Right ventricle myocardium superior (tissue), 1 donor: ENCODE data around the gene CACNG4. TPM values are rescaled to one million over a fixed set of nuclear protein-coding genes. Genes with fewer than 3 reads are reported as not detected.

Experiments used
- ATAC-seq: fragments of 200-7000 bp; cut with Tn5 transposase; one replicate; pipeline ENCODE4 v1.9.1; 2020; ENCODE audit warnings: mild to moderate bottlenecking; ENCODE audit not compliant: poor library complexity
- DNase-seq: peaks from one replicate; pipeline ENCODE4 v3.0.0-alpha.2; 2020
- intact Hi-C: fragments of 100-400 bp; cut with DNase I; formaldehyde crosslinking; loops from one replicate; pipeline ENCODE4 v1.11.2; 2022
- total RNA-seq: library from RNA; stranded (reverse); fragmentation: NEBNext Ultra II Directional; extraction: Animal tissue kit (Norgen Biotek cat#: 25700); gene quantifications from one replicate; pipeline ENCODE4 v1.2.1, GENCODE V29; 2021
- donor health status: DM: no; HTN: yes; CAD: no; lungs with severe emphysema.

The CACNG4 gene
- total RNA-seq, 1 donor from 2014 or later, result not detected

- intact Hi-C loops, result loop anchor here (10.0 kb wide), 1 partner anchor 92 kb away; no protein-coding TSS in a partner anchor
- DNase-seq, result no peak
- ATAC-seq, result no peak
Observed at GRCh38 chr17:66942451-66943264, 21.8 kb upstream of the CACNG4 start.

GRCh38 chr17:66943484-66943883 lies 21.0 kb upstream of the CACNG4 start:
- DNase-seq, result no peak
- intact Hi-C loops, result loop anchor here (10.0 kb wide), 1 partner anchor 91 kb away; no protein-coding TSS in a partner anchor
- no peak for ATAC-seq

- ATAC-seq (no peak), DNase-seq (no peak)
- intact Hi-C loops, result loop anchor here (10.0 kb wide), 1 partner anchor 90 kb away; no protein-coding TSS in a partner anchor
Observed at GRCh38 chr17:66944351-66945146, 20.0 kb upstream of the CACNG4 start.

GRCh38 chr17:66945147-66945835 lies 19.2 kb upstream of the CACNG4 start:
- no peak for ATAC-seq
- no peak for DNase-seq
- intact Hi-C loops, result loop anchor here (10.0 kb wide), 1 partner anchor 90 kb away; no protein-coding TSS in a partner anchor

DNA sequence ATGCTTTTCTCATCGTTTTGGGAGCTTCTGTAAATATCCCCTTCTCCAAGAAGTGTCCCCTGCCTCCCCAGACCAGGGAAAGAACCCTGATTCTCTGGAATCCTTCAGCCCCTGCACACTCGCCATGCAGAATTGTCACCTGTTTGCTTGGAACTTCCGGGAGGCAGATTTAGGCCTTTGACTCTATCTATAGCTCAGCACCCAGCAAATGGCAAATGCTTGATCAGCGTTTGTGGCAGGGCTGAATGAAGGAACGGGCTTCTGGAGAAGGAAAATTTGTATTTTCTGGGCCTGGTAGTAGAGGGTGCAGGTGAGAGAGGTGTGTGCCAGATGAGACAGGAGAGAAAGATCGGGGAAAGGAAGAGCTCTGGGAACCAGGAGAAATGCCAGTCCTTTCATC lies 18.3 kb upstream of the CACNG4 start:
- intact Hi-C loops, result loop anchor here (10.0 kb wide), 1 partner anchor 89 kb away; no protein-coding TSS in a partner anchor
- ATAC-seq (no peak), DNase-seq (no peak)

GRCh38 chr17:66947311-66947710 lies 17.2 kb upstream of the CACNG4 start:
- ATAC-seq (no peak), DNase-seq (no peak)
- intact Hi-C loops, result loop anchor here (10.0 kb wide), 1 partner anchor 87 kb away; no protein-coding TSS in a partner anchor

- intact Hi-C loops, result loop anchor here (10.0 kb wide), 1 partner anchor 87 kb away; no protein-coding TSS in a partner anchor
- no peak for DNase-seq
- ATAC-seq, result no peak
Observed at GRCh38 chr17:66948061-66948750, 16.3 kb upstream of the CACNG4 start.

DNA sequence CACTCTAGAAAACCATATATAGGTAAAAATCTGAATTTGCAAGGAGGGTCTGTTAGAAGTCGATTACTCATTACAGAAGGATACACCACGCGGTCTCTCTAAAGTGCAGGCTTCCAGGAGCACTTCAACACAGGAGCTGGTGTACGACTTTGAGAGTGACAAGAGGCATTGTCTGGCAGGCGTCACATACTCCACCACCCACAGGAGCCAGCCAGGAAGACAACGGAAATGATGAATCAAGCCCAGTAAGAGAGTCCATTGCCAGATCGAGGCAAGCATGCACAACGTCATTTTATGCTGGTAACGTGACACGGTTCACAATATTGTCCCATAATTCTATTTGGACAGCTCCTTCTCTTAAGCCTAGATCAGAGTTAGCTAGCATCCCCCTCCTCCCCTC lies 15.0 kb upstream of the CACNG4 start:
- intact Hi-C loops, result loop anchor here (10.0 kb wide), 1 partner anchor 85 kb away; no protein-coding TSS in a partner anchor
- no peak for ATAC-seq

GRCh38 chr17:66950325-66950724 lies 14.2 kb upstream of the CACNG4 start:
- intact Hi-C loops, result no loop called here

More for the DNA sequence above, 15.0 kb upstream of the CACNG4 start:
- DNase-seq, result no peak

DNA sequence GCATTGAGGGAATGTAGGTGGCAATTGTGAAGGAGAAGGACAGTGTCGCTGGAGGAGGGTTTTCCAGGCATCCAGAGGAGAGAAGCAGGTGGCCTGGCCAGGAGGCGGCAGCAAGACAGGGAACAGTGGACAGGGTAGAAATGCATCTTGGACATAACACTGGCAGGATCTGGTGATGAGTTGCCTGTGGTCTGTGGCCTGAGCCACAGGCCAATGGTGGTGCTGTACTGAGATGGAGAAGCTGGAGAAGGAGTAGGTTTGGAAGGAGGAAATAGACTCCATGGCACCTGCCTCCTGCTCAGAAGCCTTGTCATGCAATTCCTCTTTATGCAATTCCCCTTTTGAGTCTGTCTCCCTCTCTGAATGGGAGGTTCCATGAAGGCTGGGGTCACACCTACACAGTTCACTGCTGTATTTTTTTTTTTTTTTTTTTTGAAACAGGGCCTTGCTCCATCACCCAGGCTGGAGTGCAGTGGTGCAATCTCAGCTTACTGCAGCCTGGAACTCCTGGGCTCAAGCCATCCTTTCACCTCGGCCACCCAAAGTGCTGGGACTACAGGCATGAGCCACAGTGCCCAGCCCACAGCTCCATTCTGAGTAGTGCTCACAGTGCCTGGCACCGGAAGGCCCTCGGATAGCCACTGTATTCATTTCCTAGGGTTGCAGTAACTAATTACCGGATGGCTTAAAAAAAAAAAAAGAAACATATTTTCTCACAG lies 13.5 kb upstream of the CACNG4 start:
- ATAC-seq, result no peak
- intact Hi-C loops, result no loop called here
- DNase-seq, result no peak

More at GRCh38 chr17:66950325-66950724, 14.2 kb upstream of the CACNG4 start:
- no peak for DNase-seq
- ATAC-seq, result no peak

GRCh38 chr17:66951605-66951953 lies 12.9 kb upstream of the CACNG4 start:
- intact Hi-C loops, result no loop called here
- DNase-seq (no peak), ATAC-seq (no peak)

DNA sequence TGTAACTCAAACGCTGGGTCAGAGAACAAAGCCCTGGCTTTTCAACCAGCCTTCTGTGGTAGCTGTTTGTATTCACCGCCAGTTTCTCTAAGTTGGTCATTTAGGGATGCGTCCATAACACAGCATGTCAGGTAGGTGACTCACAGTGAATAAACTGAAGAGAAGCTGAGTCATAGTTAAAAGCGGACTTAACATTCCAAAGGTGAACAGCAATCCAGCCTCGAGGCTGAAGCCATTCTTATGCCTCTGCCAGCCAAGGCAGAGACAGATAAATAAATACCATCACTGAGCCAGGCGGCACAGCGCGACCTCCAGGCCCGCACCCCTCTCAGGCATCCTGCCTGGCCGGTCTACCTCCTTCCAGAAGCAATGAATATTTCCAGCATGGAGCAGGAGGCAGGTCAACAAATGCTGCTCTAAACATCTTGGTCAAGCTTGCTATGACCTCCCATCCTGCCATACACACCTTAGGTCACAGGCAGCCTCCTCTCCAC lies 12.4 kb upstream of the CACNG4 start:
- no peak for ATAC-seq

DNA sequence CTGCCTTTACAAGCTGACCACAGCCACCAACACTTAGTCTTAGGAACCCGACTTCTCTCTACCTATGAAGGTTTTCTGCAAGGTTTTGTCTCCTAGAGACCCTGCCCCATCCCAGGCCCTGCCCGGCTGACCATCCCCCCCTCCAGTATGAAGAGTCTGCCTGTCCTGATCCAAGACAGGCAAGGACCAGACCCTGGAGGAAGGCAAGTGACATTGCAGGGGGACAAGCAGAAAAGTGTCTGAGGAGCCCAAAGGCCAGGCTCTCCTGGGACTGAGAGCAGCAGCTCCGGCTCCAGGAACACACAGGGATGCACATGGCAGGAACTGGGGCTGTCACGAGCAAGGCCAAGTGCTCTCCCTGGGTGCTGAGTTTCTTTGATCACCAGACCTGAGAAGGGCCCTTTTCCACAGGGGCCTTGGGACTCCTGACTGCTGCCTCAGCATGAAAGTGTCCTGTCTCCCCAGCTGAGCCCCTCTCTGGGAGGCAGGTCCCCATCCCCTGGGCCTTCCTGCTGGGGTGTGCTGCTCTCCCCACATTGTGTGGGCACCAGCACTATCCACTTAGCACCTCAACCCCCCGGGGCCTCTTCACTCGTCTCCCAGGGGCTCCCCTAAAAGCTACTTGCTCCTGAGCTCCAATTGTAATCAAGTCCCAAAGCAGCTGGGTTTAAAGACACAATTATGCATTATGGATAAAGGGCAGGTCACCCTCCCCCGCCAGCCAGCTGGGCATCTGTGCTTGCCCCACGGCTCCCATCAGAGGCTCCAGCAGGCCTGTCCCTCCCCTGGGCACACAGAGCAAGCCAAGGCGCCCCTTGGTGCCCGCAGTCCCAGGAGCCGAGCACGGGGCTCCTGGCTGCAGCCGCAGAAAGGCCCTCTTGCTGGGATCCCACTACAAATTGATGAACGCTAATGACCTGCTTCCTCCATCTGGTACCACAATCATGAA lies 11.6 kb upstream of the CACNG4 start:
- ATAC-seq (no peak), DNase-seq (no peak)
- intact Hi-C loops, result no loop called here

More for the DNA sequence above, 12.4 kb upstream of the CACNG4 start:
- intact Hi-C loops, result no loop called here
- DNase-seq, result no peak

DNA sequence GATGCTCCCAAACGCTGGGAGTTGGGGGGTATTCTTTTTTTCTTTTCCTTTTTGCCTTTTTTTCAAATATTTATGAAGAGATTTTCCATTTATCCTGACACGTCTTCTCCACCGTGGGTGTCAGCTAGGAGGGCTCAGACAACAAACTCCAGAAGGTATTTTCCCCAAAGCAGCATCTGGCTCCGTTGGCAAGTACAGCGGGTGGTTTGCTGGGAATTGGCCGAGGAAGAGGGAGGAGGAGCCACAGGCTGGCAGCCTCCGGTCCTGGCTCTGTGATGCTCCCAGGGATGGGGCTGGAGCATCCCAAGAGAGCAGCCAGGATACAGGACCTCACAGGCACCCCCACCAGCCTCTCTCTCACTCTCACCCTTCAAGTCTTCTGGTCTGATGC lies 10.9 kb upstream of the CACNG4 start:
- ATAC-seq (no peak), DNase-seq (no peak)
- intact Hi-C loops, result no loop called here

GRCh38 chr17:66954632-66955031 lies 9.9 kb upstream of the CACNG4 start:
- intact Hi-C loops, result no loop called here
- DNase-seq, result no peak

GRCh38 chr17:66955821-66956220 lies 8.7 kb upstream of the CACNG4 start:
- intact Hi-C loops, result no loop called here
- ATAC-seq (no peak), DNase-seq (no peak)

More at GRCh38 chr17:66954632-66955031, 9.9 kb upstream of the CACNG4 start:
- ATAC-seq, result no peak
